Stimulated activated CD4-positive, alpha-beta T cell treated with anti-CD3 and anti-CD28 coated beads, TNF-alpha, amount 100 ng/mL, for 24 hours (primary cell): ENCODE data around the gene CHST5.

Source experiments
- DNase-seq, 3 experiments: peaks; one replicate each; pipeline ENCODE4 v3.0.0-alpha.2; 2020; ENCODE audit warnings: low read depth in 3 of 3

The CHST5 gene

DNA sequence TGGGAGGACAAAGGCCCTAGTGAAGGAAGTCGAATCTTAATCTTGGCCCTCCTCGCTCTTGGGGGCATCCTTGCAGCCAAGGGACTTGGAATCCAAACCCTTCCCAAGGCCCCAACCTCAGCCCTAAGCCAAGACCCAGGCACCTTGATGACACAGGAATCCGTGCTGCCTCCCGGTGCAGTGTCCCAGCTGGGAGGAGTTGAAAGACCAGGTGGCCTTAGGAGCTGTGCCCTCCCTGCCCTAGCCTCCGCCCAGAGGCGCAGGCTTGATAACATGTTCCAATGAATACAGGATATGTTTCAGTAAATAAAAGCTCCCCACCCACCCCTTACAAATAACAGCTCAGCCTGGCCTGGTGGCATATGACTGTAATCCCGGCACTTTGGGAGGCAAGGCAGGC is at the start of gene CHST5:
Gene CHST5, minus strand, starts transcription at position 208 of the 400 bp plus-strand sequence. CDS start 5,724 bp downstream, outside the sequence.
- no peak for DNase-seq

DNA sequence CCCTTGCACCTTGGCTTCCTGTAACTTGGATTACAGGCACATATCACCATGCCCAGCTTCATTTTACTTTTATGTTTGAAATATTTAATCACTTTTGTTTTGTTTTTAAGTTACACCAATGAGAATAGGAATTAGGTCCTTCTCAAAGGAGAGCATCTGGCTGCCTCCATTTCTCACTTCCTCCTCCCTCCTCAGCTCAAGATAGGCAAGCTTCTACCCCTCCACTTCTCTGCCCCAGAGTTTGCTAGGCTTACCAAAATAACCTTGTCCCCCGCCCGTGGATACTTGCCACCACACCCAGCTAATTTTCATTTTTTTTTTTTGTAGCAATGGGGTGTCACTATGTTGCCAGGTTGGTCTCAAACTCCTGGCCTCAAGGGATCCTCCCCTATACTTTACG is 48.2 kb upstream of the CHST5 start:
- no peak for DNase-seq

DNA sequence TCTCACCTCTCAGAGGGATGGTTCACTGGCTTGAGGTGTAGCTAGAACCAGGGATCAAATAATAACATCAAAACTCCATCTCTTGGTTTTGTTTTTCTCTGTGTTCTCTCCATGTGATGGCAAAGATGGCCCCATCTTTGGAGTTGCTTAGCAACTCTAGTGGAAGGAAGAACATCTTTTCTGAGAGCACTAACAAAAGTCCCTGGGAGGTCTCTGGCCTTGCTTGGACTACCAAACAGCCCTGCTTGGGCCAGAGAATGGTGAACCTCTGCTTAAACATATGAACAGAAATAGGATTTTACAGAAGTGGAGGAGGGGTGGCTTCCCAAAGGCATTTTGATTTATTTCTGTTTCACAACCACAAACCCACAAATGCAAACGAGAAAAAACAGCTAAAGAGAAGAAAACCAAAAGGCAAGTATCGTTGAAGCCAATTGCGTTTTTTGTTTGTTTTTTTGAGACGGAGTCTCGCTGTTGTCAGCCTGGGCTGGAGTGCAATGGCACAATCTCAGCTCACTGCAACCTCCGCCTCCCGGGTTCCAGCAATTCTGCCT is 43.5 kb upstream of the CHST5 start:
- no peak for DNase-seq

DNA sequence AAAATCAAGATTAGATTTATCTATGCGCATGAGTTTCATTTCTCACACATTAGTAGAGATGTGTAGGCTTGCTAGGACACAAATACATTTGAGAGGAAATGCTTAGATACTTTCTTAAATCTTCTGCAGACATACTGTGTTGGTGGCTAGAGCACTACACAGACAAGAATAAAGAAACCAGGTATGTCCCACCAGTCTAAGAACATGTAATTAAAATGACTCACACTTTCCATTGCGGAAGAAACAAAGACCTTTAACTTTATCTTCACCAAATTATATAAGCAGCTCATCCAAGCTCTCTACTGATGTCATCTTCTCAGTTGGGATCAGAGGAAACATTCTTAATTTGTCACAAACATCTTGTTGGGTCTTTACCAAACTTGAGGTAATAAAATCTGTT is 42.8 kb upstream of the CHST5 start:
- no peak for DNase-seq

DNA sequence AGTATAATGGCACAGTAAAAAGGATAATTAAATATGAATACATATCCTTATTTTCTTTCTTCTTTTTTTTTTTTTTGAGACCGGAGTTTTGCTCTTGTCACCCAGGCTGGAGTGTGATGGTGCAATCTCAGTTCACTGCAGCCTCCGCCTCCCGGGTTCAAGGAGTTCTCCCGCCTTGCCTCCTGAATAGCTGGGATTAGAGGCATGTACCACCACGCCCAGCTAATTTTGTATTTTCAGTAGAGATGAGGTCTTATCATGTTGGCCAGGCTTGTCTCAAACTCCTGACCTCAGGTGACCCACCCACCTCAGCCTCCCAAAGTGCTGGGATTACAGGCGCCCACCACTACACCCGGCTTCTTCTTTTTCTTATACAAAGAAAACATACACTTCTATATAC is 42.3 kb upstream of the CHST5 start:
- DNase-seq = no peak

DNA sequence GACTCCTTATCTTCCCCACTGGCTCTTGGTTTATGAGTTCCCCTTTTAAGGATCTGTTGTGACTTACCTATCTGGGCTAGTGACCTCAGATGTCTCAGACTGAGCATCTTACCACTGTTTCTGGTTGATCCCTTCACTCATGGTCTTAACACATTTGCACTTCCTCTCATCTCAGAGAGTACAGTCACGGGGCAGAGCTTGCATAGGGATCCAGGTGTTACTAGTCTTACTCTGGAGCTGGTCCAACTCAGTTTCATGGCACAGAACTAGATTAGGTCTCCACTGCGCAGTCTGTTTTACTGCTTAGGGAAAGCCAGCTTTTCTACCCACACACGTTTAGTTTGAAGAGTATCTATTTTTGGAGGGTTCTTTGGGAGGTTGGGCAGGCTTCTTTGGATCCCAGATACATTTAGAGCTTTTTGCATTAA is 40.5 kb upstream of the CHST5 start:
- no peak for DNase-seq

DNA sequence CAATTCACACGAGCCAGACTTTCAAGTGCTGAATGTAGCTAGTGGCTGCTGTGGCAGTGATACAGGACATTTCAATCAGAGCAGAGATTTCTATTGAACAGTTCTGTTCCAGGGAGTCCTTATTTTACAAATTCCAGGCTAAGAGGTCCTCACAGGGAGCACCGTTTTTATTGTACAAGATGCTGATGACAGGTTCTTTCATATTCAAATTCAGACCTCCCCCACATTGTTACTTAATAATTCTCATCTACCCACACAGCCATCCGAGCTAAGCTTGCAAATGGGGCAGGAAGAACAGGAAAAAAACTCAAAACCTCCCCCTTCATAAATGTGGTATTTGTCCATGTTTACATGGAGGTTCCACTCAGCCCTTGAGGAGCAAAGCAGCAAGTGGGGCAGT is 40.0 kb upstream of the CHST5 start:
- DNase-seq = no peak

DNA sequence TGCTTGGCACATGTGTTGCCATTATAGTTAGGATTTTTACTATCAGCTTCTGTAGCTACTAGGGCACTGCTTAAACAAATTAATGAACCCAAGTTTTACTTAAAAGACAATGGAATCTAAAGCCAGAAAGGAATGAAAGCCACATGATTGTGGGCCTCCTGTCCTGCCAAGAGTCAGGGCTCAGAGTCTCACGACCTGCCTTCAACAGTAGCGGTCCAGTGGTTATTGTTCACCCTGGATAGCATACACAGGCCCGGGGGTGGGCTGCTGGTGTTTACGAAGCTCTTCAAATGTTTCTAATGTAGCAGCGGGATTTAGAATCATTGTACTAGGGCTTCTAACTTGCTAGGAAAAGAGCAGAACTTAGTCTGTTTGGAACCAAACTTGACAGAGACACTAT is 38.0 kb upstream of the CHST5 start:
- no peak for DNase-seq

DNA sequence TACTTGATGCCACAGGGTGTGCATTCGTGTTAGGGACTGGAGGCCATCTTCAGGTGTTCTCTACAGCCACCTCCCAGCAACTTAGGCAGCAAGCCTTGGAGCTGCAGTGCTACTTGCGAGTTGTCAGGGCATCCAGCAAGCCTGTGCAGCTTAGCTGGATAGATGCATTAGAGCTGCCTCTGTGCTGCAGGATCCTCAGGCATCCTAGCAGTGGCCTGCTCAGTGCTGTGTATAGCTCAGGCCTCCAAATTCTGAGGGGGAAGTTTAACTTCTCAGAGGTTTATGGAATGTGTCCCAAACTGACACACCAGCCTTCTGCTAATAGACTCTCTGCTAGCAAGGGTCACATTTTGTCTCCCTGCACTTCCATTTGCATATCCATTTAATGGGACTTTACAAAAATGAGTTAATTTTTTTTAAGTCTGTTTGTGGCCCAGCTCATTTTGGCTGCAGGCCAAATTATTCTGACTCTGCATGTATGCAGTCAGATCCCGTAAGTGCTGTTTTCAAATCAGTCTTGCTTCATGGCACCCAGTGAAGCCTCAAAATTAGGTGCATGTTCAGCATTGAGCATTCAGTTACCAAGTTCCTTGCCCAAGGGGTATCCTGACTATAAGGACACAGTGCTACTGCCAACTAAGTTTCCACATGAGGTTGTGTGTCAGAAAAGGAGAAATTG is 37.1 kb upstream of the CHST5 start:
- DNase-seq = no peak

DNA sequence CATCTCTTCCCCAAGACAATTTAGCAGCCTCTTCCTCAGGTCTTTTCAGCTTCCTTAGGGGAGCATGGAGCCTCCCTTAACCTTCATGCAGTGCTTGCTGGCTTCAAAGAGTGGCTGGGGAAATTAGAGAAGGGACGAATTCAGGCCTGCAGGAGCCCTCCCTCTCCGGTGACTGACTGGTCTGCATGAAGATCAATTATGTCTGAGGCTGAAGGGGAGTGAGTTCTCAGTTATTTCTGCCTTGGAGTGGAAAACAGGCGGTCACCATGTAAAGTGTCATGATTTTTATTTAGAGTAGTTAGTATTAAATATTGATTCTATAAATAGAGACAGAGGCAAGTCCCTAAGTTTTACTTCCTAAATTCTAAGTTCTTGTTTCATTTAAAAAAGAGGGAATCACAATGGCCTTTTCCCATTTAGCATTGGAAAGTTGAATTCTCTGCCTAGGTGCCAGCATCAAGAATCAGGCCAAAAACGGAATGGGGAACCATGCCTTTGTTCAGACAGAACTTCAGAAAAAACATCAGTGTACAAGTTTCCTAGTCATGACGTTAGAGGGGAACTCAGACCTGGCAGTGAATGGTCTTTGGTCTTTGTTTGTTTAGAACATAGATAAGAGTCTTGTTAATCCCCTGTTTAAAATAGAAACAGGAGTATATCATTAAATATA is 34.6 kb upstream of the CHST5 start:
- no peak for DNase-seq

DNA sequence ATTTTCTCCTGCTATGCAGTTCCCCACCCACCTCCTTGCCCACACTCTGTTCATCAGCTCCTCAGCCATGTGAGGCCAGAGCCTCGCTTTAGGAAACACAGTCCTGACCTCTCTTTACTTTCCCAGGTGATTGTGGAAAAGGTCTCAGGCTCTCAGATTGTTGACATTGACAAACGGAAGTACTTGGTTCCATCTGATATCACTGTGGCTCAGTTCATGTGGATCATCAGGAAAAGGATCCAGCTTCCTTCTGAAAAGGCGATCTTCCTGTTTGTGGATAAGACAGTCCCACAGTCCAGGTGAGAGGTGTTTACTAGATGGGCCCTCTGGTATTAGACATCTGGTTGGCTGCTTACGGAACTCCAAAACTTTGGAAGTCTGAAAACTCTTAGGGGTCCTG is 32.0 kb upstream of the CHST5 start:
- DNase-seq = no peak

DNA sequence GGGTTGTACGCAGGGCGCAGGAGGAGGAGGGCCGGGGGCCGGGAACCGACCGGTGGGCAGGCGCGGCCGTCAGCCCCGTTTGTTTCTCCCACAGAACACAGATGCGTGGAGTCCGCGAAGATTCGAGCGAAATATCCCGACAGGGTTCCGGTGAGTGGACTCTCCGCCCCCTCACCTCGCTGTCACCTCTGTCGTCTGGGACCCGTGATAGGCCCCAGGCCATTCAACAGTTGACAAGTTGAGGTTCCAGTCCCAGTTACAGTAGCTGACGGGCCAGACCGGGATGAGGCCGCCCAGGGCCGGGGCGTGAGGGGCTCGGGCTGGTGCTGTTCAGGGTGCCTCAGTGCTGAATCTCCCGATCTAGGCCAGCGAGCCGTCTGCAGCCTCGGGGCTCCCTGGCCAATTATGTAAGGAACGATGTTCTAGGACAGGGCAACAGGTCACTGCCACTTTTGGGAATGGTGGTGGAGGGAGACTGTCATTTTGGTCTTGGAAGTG is 30.9 kb upstream of the CHST5 start:
- DNase-seq = no peak

DNA sequence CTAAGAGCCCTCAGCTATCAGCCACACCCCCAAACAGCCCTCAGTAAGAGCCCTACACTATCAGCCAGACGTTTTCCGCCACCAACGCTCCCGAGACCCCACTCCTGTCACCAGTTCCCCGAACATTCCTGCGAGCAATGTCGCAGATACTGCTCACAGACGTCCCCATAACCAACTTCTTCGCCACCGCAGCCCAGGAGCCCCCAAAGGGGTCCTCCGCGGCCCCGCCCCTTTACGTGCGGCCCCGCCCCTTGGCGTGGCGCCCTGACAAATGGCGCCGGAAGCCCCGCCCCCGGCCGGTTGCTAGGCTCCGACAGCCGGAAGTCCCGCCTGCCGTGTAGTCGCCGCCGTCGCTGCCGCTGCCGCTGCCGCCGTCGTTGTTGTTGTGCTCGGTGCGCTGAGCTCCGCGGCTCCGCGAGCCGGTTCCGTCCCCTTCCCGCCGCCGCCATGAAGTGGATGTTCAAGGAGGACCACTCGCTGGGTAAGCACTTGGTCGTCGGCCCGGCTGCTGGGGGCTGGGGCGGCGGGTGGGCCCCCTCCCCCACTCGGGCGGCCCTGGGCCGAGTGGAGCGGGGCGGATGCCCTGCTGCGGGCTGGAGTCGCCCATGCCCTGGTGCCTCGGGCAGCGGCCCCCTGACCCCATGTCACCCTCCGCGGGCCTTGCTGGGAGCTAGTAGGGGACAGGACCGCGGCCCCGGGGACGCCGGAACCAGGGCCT is 30.3 kb upstream of the CHST5 start, which contains the start of gene GABARAPL2:
Gene GABARAPL2, plus strand, starts transcription at position 340 of the 718 bp plus-strand sequence. Its CDS starts 108 bp downstream, at position 448.
- peak; percentile 81 to 86 (median 82) for DNase-seq

DNA sequence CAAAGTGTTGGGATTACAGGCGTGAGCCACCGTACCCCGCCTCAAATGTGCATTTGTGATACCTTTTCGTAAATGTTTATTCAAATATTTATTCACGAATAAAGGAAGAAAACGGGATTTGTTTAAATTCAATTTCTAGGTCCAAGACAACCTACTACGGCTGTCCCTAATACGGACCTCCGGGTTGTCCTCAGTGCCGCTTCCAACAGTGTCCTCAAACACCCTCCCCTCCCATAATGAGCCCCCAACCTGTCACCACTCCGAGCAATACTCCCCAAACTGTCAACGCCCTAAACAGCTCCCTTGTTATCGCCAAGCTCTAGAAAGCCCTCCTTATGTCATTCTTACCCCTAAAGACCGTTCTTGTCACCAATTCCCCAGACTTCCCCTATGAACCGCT is 29.7 kb upstream of the CHST5 start:
- no peak for DNase-seq

DNA sequence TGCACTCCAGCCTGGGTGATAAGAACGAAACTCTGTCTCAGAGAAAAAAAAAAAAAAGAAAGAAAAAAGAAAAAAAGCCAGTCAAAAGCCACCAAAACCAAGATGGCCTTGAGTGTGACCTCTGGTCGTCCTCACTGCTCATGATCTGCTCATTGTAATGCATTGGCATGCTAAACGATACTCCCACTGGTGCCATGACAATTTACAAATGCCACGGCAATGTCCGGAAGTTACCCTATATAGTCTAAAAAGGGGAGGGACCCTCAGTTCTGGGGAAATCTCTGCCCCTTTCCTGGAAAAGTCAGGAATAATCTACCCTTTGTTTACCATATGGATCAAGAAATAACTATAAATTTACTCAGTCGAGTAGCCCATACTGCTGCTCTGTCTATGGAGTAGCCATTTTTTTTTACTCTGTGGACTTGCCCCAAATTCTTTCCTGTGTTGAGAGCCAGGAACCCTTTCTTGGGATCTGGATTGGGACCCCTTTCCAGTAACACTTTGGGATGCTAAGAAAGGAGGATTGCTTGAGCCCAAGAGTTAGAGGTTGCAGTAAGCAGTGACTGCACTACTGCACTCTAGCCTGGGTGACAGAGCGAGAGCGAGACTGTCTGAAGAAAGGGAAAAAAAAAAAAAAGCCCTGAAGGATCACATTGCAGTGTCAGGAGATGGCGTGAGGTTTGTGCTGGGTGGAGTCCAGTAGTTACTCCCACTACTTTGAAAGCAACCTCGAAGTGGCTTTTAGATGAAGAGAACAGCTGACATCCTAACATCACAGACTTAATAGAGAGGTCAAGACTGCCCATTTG is 23.9 kb upstream of the CHST5 start:
- no peak for DNase-seq

DNA sequence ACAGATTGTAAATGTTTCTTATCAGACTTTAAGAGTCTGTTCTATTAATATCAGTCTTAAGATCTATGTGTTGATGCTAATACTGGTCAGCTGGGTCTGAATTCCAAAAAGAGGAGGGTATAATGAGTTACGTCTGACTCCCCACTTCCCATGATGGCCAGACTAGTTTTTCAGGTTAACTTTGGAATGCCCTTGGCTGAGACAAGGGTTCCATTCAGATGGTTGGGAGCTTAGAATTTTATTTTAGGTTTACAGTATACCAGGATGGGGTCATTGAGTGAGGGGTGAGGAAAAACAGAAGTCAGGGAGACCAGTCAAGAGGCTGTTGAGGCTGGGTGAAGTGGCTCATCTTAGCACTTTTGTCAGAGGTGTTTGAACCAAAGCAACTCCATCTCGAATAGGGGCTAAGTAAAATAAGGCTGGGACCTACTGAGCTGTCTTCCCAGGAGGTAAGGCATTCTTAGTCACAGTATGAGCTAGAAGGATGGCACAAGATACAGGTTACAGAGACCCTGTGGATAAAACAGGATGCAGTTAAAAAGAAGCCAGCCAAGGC is 23.0 kb upstream of the CHST5 start:
- no peak for DNase-seq

DNA sequence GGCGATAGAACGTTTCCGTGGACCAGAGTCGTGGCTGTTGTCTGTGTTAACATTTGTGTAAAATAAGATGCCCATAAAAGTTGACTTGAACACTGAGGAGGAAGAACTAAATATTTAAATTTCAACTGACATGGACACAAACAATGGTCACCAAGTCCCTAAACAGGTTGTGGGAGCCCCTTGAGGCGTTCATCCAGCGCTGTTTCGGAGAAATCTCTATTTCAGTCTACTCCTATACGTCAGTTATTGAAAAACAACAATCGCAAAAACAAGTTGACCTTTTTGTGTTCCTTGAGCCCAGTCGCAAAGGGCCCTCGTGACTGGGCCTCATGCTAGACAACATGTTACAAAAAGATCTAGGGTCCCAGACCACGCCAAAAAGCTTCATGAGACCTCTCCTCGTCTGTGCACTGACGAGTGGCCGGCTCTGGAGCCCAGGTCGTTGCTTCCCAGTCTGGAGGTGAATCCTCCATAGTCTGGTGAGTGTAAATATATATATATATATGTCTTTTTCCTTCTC is 20.6 kb upstream of the CHST5 start:
- DNase-seq = no peak

DNA sequence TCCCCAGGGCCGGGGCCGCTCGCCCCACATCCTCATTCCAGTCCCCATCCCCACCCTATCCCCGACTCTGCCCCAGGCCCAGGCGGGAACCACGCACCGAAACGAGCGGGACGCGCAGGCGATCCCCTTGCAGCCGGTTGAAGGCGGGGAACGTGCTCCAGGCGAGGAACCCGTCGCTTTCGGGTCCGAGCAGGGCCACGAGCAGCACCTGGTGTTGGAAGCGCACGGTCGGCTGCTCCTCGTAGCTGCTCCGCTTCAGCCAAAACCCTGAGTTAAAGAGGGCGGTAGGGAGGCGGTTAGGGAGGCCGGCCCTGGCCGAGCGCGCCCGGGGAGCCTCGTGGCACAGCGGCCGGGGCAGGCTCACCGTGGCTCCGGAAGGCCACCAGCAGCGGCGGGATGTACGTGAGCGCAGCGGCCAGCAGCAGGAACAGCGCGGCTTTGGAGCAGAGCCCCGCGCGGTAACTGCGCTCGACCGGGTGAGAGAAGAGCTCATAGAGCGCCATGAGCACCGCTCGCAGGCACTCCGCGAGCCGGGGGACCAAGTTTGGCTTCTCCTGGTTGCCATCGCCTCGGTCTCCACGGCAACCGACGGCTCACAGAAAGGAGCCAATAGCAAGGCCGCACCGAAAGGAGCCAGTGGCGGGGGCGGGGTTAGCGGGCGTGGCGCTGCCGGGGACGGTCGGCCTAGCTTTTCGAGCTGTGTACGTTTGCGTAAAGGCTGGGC is 20.0 kb upstream of the CHST5 start, which contains the start of gene TMEM231:
Gene TMEM231, minus strand, starts transcription at position 546 of the 724 bp plus-strand sequence. Its CDS starts 43 bp downstream, at position 503.
- peak; percentile 93 to 98 (median 94) for DNase-seq

DNA sequence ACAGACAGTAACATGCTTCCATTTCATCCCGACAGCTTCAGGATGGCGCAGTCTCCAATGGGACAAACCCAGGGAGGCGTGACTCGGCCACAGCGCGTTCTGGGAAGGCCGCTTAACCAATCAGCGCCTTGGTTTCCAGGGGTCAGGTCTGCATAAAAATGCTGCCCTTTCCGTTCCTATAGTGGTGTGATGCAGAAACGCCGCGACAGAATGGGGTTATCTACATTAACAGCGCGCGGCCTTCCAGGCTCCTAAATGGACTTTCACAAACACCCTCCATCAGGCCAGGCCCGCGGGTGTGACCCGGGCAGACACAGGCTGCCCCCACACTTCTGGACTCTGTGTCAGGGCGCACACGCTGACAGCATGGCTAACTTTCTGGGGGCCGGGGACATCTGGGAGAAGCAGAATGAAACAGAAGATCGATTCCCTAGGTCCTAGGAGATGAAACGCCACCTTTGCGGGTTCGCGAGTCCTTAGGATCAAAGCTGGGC is 19.4 kb upstream of the CHST5 start:
- DNase-seq = no peak

DNA sequence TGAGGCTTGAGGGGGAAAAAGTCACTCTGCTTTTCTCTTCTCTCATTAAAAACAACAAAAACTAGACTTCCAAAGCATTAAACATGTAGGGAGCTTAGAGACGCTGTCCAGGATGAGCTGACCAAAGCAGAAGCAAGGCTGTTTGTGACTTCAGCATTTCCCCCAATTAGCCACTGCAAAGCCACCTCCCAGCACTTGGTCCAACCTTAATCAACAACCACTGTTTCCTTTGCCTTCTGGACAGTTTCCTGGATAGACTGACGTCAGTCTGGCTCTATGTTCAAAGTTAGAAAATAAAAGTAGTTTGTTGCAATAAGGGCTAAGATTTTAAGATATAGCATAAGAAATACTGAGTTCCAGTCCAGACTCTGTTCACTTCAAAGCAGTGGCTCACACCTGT is 17.0 kb upstream of the CHST5 start:
- DNase-seq = no peak
